HG03280 (cell line): ENCODE measurements around the gene GAR1.
"Not testable (repeated sequence)": the region's sequence is repeated elsewhere in the genome, so short reads cannot be mapped to it uniquely, and the experiment has no call there.

Source experiments
- ATAC-seq: cut with Tn5 transposase; IDR thresholded peaks from one replicate; pipeline ENCODE4 v1.9.1; 2021; ENCODE audit warnings: mild to moderate bottlenecking, moderate library complexity; ENCODE audit not compliant: unreplicated experiment

Gene GAR1

DNA sequence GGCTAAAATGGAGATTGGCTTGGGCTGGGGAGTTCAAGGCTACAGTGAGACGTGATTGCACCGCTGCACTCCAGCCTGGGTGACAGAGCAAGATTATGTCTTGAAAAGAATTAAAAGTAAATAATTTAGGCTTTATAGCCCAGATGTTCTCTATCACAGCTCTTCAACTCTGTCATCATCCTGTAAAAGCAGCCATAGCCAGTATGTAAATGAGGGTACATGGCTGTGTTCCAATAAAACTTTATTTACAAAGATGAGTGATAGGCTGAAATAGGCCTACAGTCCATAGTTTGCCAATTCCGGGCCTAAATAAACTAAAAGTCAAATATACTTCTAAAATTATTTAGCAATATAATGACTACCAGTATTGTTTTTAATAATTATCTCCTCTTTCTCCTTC, 21.4 kb downstream of the GAR1 start:
- ATAC-seq, result no peak

- ATAC-seq, result no peak
These were observed 31.0 kb downstream of the GAR1 start for GRCh38 chr4:109846395-109847098.

DNA sequence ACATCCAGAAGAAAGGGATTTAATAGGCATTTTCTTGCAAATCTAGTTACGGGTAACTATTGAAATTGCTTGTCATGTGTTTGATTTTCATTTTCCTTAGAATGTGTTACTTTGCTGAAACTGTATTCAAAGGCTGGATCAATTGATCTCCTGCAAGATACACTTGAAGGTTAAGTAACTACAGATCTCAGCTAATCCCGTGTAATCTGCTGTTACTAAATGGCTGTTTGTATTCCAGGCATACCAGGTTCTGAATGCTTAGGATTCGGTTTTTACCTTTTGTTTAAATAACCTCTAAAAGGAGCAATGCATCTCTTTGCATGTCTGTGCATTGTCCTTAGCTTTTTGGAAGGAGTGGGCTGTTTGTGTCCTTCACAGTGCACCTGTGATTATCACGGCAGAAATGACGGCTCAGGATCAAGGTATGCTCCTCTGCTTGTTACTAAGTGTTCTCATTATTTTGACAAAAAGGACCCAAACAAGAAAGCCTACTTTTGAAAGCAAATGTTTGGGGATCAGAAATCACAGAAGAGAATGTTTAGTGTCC, 32.4 kb downstream of the GAR1 start, which contains the start of gene LRIT3:
Gene LRIT3, plus strand, starts transcription at position 212 of the 547 bp plus-strand sequence. Its CDS starts 95 bp downstream, at position 307.
- no peak for ATAC-seq

GRCh38 chr4:109848501-109848900, 32.9 kb downstream of the GAR1 start:
- ATAC-seq, result no peak

DNA sequence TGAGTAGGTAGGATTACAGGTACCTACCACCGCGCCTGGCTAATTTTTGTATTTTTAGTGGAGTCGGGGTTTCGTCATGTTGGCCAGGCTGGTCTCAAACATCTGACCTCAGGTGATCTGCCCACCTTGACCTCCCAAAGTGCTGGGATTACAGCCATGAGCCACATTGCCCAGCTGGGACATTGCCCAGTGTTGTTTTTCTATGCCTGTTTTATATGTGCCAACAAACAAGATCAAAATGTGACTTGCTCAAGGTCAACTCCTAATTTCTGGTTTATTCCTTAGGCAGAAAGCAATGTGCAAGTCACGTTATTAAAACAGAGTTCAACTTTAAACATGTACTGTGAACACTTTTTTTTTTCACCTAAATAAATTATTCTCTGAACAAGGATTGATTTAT, 35.0 kb downstream of the GAR1 start:
- ATAC-seq, result no peak

DNA sequence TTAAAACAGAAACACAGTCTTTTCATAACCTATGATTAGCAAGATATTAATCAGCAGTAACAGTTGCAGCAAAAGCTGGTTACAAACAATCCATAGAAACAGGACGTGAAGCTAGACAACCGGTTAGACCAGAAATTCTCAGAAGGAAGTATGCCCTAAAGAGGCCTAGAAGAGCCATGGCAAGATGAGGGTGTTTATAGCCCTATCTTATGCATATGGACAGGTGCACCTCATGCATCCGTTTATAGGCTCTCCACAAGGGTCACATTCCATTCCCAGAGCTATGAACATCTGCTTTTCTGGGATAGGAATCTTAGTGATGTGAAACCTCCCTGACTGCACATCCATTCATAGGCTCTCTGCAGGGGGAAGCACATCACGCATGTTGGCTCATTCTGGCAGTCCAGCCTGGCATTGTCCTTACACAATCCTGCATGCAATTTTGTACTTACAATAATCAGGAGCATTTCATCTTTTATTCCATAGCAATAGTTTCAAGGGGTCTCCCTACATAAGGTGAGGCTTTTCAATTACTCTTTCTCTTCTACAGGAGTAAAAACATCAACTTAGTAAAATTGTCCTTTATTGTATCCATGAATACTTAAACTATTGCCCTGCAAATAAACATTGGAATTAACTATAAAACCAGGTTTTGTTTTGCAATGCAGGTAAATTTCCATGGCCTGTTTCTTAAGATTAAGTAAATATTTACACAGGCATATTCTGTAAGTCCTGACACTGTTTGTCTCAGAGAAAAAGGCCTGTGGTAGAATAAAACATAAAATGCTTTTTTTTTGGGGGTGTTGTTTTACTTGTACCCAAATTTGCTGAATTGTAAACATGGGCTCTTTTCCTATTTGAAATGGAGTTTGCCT, 44.1 kb downstream of the GAR1 start:
- not testable (repeated sequence) for ATAC-seq

GRCh38 chr4:109861271-109861670, 45.7 kb downstream of the GAR1 start:
- ATAC-seq, result no peak

DNA sequence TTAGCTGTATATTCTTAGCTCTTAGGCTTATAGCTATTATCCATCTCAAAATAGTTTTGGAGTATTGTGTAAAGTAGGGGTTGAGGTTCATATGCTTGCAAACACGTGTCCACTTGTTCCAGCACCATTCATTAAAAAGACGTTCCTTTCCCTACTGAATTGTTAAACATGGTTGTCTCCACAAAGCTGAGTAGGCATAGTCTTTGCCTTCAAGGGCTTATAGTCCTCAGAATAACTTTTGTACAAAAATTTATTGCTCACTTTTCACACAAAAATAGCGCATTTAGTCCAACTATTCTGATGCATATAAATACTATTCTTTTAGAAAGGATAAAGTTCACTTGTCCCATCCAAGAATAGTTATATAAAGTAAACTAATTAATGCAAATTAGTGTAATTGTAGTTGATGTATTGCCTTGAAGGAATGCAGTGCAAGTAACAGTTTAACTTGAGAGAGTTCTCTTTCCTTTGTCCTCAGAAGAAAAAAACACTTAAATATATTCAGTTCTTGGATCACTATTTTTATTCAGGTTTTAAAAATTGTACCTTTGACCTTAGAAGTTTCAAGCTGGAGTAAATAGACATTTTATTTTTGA, 46.5 kb downstream of the GAR1 start:
- ATAC-seq, result no peak

- ATAC-seq, result no peak
These were observed 48.6 kb downstream of the GAR1 start for GRCh38 chr4:109864134-109864533.

DNA sequence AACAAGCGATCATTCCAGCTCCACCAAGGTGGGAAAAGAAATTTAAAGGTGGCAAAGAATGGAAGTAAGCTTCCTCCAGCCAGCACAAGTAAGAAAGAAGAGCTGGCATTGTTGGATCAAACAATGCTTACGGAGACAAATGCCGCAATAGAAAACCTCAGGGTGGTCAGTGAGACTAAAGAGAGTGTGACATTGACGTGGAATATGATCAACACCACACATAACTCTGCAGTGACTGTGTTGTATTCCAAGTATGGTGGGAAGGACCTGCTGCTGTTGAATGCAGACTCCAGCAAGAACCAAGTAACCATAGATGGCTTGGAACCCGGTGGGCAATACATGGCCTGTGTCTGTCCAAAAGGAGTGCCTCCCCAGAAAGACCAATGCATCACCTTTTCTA, 54.5 kb downstream of the GAR1 start:
- ATAC-seq, result no peak

GRCh38 chr4:109872065-109872464, 56.5 kb downstream of the GAR1 start:
- no peak for ATAC-seq

DNA sequence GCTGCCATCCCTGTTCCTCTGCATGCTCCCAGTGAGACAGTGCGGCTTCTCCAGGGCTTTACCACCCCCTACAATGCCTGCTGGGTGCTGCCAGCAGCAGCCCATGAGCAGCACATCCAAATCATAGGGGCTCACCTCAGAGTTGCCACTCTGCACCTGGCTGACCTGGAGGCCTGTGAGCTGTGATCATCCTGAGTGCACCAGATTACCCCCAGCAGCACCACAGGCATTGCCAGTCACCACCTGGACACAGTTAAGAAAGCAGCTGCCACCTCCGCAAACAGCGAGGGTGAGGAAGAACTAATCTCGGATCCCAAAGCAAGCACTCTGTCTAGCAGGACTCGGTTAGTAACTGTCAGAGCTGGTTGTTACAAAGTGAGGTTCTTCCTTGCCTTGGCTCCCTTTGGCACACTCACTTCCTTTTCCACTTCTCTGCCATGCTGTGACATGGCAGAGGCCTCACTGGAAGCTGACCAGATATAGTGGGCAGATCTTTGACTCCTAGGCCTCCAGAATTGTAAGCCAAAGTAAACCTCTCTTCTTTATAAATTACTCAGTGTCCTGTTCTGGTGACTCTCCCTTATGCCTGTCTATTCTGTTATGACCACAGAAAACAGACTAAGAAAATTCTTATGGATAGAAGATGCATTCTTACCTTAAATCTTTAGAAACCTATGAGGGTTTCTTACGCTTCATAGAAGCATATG, 57.5 kb downstream of the GAR1 start:
- no peak for ATAC-seq

- ATAC-seq, result no peak
These were observed 58.4 kb downstream of the GAR1 start for GRCh38 chr4:109873791-109874514.
